Diencephalon (tissue), 1 donor: ENCODE data around the gene TNPO2. TPM values are rescaled to one million over a fixed set of nuclear protein-coding genes. Genes with fewer than 3 reads are reported as not detected.
A peak's percentile ranks its signal among the peaks of the same experiment; 100 is the strongest.

Source experiments
- small RNA-seq: library from RNA; depleted of rRNA; stranded (forward); fragments of <200 nt; gene quantifications from one replicate; pipeline ENCODE3, GENCODE V24; 2014
- total RNA-seq: library from RNA; depleted of rRNA; stranded (reverse); fragments of >200 nt; gene quantifications from one replicate; pipeline ENCODE4 v1.2.3, GENCODE V29; 2014

Gene TNPO2
- total RNA-seq: 137 TPM

GRCh38 chr19:12723641-12724426 lies at the start of gene TNPO2:
TNPO2 (minus strand) TSS chr19:12723932; CDS start chr19:12720977, 2,955 bp downstream.

DNA sequence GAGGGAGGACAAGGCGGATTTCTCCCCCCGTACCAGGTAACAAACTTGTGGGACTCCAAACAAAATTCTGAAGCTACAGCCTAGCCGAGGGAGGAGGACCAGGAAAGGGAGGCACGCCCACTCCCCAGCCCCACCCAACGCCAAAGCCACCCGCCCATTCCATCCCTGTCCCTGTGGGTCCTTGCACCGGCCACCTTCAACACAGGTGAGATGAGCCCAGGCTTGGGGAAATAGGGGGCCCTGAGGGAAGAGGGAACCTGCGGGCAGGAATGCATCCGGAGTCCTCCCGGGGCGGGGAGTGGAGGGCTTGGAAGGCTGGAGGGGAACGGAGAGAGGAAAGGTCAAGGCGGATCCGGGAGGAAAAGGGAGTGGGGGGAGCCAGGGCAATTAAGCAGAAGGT lies 27.9 kb upstream of the TNPO2 start, which contains the start of gene BEST2:
TSS of gene BEST2 (plus strand) at position 157 of the 400 bp plus-strand sequence. CDS start 802 bp downstream, outside the sequence.

DNA sequence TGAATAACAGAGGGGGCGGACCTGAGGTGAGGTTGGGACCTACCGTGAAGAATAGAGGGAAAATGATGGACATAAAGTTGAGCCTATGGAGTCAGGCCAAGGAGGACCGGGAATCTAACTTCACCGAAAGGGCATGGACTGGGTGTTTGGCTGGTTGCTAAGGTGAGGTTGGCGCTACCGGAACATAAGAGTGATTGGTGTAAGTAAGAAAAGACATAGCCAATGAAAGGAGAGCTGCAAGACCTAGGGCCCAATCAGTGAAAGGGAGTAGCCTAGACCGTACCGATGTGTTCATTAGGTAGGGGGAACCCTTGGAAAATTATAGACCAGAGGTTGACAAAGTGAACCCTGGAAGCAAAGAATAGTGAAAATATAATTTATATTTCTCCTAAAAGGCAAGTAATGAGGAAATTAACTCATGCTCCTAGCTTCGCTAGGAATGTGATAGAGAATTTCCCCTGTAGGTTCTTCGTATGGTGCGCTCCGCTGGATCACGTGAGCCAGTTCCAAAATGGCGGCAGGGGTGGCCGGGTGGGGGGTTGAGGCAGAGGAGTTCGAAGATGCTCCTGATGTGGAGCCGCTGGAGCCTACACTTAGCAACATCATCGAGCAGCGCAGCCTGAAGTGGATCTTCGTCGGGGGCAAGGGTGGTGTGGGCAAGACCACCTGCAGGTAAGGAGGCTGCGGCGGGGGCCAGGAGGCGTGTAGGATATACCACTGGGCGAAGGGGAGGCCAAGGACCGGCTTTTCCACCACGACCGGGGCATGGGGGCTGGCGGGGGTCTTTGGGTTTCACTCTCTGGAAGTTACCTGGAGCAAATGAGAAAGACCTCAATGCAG lies 13.5 kb upstream of the TNPO2 start, which contains the start of gene GET3:
TSS of gene GET3 (plus strand) at position 503 of the 840 bp plus-strand sequence. CDS start at position 512, 9 bp downstream.

GRCh38 chr19:12696366-12697335 lies 27.1 kb downstream of the TNPO2 start, which contains the start of gene FBXW9:
FBXW9 (minus strand) TSS chr19:12696631; CDS start chr19:12696581, 50 bp downstream.

DNA sequence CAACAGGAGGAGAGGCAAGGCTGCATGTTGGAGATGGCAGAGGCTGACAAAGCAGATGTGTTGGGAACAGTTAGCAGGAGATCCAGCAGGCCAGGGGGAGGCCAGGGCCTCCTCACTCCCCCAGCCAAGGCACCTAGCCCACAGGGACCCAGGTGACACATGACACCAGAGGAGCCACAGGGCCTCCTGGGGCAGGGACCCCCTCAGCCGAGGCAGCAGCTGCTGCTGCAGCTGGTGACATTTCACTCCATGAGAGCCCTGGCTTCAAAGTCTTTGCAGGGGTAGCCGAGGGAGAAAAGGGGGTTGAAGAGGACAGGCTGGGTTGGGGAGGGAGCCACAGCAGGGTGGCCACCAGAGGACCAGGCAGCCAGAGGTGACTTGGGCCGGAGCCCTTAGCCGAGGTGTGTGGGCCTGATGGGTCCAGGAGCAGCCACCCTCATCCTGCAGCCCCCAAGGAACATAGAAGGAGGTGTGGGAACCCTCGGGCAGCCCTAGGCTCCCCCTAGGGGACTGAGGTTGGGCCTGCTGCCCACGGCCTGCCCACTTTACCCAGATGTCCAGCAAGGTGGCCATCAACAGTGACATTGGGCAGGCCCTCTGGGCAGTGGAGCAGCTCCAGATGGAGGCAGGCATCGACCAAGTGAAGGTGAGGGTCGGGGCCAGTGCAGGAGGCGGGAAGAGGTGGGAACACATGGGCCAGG lies 36.1 kb downstream of the TNPO2 start, which contains the start of gene GNG14:
TSS of gene GNG14 (plus strand) at position 503 of the 701 bp plus-strand sequence. CDS start at position 554, 51 bp downstream.

DNA sequence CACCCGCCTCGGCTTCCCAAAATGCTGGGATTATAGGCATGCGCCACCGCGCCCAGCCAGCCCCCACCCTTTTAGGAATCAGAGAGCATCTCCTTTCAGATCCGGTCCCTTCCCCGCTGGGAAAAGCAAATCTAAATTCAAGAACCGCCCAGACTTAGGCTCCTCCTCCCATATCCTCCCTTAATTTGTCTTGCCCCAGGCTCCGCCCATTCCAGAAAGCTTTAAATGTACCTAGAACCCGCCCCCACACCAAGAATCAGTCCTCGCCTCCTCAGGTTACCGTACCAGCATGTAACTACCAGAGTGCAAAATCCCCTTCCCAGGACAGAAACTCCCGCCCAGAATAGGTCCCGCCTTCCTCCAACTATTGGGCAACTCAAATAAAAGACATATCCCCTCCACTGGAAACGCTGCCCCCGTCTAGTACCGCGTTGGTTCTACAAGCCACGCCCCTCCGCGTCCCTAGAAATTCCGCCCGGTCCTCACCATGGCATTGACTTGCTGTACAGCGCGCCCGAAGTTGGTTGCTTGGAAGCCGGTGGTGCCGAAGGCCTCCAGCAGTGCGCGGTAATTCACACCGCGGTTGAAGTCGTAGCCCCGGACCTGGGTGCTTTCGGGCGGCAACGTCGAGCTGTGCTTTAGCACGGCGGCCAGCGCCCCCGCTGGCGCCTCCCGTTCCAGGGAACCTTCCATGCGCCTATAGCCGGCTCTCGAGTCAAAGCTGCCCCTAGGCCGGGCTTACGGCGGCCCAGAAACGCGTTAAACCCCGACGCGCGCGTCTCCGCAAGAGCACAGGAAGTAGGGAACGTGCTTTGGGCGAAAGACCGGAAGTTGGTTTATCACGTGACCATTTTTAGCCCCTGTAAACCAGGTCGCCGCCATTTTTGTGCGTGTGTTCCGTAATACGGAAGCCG lies 42.4 kb downstream of the TNPO2 start, which contains the start of gene DHPS:
TSS of gene DHPS (minus strand) at position 807 of the 914 bp plus-strand sequence. CDS start at position 693, 114 bp downstream.

GRCh38 chr19:12666265-12667048 lies 57.3 kb downstream of the TNPO2 start, which contains the start of the genes MAN2B1 and WDR83:
MAN2B1 (minus strand) TSS chr19:12666742; CDS start chr19:12666701, 41 bp downstream.
WDR83 (plus strand) TSS chr19:12666807; CDS start chr19:12669791, 2,984 bp downstream.

Small RNA genes within 50 kb of the gene (small RNA-seq; reads per million reads assigned to genes)
- 25.5 reads per million, percentile 95 among the genes with 10 or more reads in this experiment for gene SNORD41

Other genes with a start within 250 kb of the TNPO2 start
- gene ZNF709, start 239.1 kb downstream of the TNPO2 start, total RNA-seq: 28.1 TPM
- 29.1 TPM for gene ZNF564, start 172.4 kb downstream of the TNPO2 start, total RNA-seq
- 12.0 TPM for gene ZNF490, start 113.1 kb downstream of the TNPO2 start, total RNA-seq
- 24.9 TPM for gene ZNF791, start 113.0 kb downstream of the TNPO2 start, total RNA-seq
- 18.5 TPM for gene MAN2B1, start 57.2 kb downstream of the TNPO2 start, total RNA-seq
- 12.9 TPM for gene WDR83, start 57.1 kb downstream of the TNPO2 start, total RNA-seq
- 63.2 TPM for gene DHPS, start 42.1 kb downstream of the TNPO2 start, total RNA-seq
- gene GNG14, start 35.9 kb downstream of the TNPO2 start, total RNA-seq: not detected
- 13.6 TPM for gene FBXW9, start 27.3 kb downstream of the TNPO2 start, total RNA-seq
- gene TRIR, start 10.8 kb upstream of the TNPO2 start, total RNA-seq: 123 TPM
- gene GET3, start 13.6 kb upstream of the TNPO2 start, total RNA-seq: 71.5 TPM
- not detected for gene BEST2, start 27.9 kb upstream of the TNPO2 start, total RNA-seq
- 22.6 TPM for gene HOOK2, start 51.6 kb upstream of the TNPO2 start, total RNA-seq
- gene JUNB, start 67.6 kb upstream of the TNPO2 start, total RNA-seq: 21.7 TPM
- gene PRDX2, start 77.9 kb upstream of the TNPO2 start, total RNA-seq: 290 TPM
- not detected for gene THSD8, start 78.1 kb upstream of the TNPO2 start, total RNA-seq
- 11.3 TPM for gene RNASEH2A, start 82.7 kb upstream of the TNPO2 start, total RNA-seq
- gene RTBDN, start 110.6 kb upstream of the TNPO2 start, total RNA-seq: 1.8 TPM
- 71.0 TPM for gene MAST1, start 114.6 kb upstream of the TNPO2 start, total RNA-seq
- 7.8 TPM for gene DNASE2, start 157.5 kb upstream of the TNPO2 start, total RNA-seq
- gene KLF1, start 163.3 kb upstream of the TNPO2 start, total RNA-seq: 0.69 TPM
- gene GCDH, start 167.2 kb upstream of the TNPO2 start, total RNA-seq: 21.9 TPM
- gene SYCE2, start 195.4 kb upstream of the TNPO2 start, total RNA-seq: not detected
- gene FARSA, start 209.8 kb upstream of the TNPO2 start, total RNA-seq: 64.8 TPM
- gene CALR, start 214.7 kb upstream of the TNPO2 start, total RNA-seq: 382 TPM
- 33.2 TPM for gene RAD23A, start 221.9 kb upstream of the TNPO2 start, total RNA-seq
- gene GADD45GIP1, start 233.3 kb upstream of the TNPO2 start, total RNA-seq: 19.6 TPM
- not detected for gene DAND5, start 245.6 kb upstream of the TNPO2 start, total RNA-seq